ENCODE data around the gene MCTP1. TPM values are rescaled to one million over a fixed set of nuclear protein-coding genes. Genes with fewer than 3 reads are reported as not detected.

Gene MCTP1
- total RNA-seq, 1 donor from 2014 or later, result 3.7 TPM

DNA sequence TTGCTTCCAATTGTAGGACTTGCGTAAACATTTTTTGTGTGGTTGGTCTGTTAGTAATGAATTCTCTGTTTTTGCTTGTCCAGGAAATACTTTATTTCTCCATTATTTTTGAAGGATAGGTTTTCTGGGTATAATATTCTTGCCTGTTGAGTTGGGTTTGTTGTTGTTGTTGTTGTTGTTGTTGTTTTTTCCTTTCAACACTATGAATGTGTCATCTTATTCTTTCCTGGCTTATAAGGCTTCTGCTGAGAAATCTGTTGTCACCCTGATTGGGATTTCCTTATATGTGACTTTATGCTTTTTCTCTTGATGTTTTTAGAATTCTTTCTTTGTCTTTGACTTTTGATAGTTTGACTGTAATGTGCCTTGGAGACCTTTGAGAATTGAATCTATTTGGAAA lies 626.6 kb downstream of the MCTP1 start:
- no peak overlapping the region for H3K4me3 ChIP-seq
- peaks cover 52% of the 10 kb centered on the region for H3K36me3 ChIP-seq
- peaks cover 60% of the 10 kb centered on the region for H3K36me3 Mint-ChIP-seq
- DNase-seq (ENCODE audit: low spot score), result no peak
- H3K27me3 Mint-ChIP-seq (ENCODE audit: insufficient read depth, low read depth), result no peaks in the 10 kb centered on the region
- TF ChIP-seq EZH2 (IDR thresholded peaks at IDR 0.05), result no peak
- no peak for TF ChIP-seq EZH2phosphoT487 (IDR thresholded peaks at IDR 0.05)
- TF ChIP-seq, protein P1, sequence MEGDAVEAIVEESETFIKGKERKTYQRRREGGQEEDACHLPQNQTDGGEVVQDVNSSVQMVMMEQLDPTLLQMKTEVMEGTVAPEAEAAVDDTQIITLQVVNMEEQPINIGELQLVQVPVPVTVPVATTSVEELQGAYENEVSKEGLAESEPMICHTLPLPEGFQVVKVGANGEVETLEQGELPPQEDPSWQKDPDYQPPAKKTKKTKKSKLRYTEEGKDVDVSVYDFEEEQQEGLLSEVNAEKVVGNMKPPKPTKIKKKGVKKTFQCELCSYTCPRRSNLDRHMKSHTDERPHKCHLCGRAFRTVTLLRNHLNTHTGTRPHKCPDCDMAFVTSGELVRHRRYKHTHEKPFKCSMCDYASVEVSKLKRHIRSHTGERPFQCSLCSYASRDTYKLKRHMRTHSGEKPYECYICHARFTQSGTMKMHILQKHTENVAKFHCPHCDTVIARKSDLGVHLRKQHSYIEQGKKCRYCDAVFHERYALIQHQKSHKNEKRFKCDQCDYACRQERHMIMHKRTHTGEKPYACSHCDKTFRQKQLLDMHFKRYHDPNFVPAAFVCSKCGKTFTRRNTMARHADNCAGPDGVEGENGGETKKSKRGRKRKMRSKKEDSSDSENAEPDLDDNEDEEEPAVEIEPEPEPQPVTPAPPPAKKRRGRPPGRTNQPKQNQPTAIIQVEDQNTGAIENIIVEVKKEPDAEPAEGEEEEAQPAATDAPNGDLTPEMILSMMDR (IDR thresholded peaks at IDR 0.05), result no peak
- H4K20me1 ChIP-seq (ENCODE audit: low read depth), result no peaks in the 10 kb centered on the region
- H3K27ac ChIP-seq, result no peak overlapping the region
- H3K27me3 ChIP-seq, result no peaks in the 10 kb centered on the region
- H3K9me3 Mint-ChIP-seq, result peaks cover 53% of the 10 kb centered on the region
- H3K79me2 ChIP-seq (ENCODE audit: low read depth), result peaks cover 31% of the 10 kb centered on the region
- H3K4me1 ChIP-seq, result no peaks in the 10 kb centered on the region
- no peaks in the 10 kb centered on the region for H3F3A ChIP-seq (ENCODE audit: low read depth)
- no peak overlapping the region for H3K4me3 Mint-ChIP-seq
- H3K9ac ChIP-seq, result no peak overlapping the region
- H3K4me1 Mint-ChIP-seq, result peaks cover 4% of the 10 kb centered on the region
- H3K4me2 ChIP-seq, result no peak overlapping the region
- no peak overlapping the region for H3K27ac Mint-ChIP-seq
- H3K9me3 ChIP-seq (ENCODE audit: low read depth), result peaks cover 11% of the 10 kb centered on the region
- no peak overlapping the region for H2AFZ ChIP-seq (replicated peaks)

Small RNA genes lying within 50 kb of the gene (small RNA-seq; reads per million reads assigned to genes)
- not detected for gene RF02271

Other genes starting within 250 kb of the MCTP1 start
- not detected in 2 replicates for gene FAM81B, start 106.3 kb upstream of the MCTP1 start, total RNA-seq (ENCODE audit: low replicate concordance)

Data from neural progenitor cell (in vitro differentiated cells).